ENCODE data around the gene EXOSC5.

DNA sequence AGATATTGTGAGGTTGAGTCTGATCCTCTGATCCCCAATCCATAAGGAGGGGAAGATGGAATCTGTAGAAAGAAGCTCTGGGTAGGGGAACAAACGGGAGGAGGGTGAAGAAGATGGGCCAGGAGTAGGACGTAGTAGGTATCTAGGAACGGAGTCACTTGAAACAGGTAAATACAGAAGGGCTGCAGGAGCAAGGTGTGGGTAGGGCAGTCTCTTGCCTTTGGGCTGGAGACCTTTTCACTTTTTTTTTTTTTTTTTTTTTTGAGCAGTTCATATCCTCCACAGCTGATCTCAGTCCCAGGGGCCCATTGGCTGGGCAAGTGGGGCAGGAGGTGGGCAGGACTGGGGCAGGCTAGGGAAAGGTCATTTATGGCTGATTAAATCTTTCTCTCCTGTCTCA is 1.9 kb upstream of the EXOSC5 start:
- TF ChIP-seq, protein P1, sequence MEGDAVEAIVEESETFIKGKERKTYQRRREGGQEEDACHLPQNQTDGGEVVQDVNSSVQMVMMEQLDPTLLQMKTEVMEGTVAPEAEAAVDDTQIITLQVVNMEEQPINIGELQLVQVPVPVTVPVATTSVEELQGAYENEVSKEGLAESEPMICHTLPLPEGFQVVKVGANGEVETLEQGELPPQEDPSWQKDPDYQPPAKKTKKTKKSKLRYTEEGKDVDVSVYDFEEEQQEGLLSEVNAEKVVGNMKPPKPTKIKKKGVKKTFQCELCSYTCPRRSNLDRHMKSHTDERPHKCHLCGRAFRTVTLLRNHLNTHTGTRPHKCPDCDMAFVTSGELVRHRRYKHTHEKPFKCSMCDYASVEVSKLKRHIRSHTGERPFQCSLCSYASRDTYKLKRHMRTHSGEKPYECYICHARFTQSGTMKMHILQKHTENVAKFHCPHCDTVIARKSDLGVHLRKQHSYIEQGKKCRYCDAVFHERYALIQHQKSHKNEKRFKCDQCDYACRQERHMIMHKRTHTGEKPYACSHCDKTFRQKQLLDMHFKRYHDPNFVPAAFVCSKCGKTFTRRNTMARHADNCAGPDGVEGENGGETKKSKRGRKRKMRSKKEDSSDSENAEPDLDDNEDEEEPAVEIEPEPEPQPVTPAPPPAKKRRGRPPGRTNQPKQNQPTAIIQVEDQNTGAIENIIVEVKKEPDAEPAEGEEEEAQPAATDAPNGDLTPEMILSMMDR (conservative IDR thresholded peaks at IDR 0.05; ENCODE audit: low read depth, low read length), result no peak
- no peak for TF ChIP-seq EZH2 (IDR thresholded peaks at IDR 0.05; ENCODE audit: borderline replicate concordance, low read depth, low read length, poor library complexity, severe bottlenecking)
